HG03103 (cell line): Measurements from ENCODE around the gene MIEF1.

Experiments
- ATAC-seq: cut with Tn5 transposase; IDR thresholded peaks from one replicate; pipeline ENCODE4 v1.9.1; 2021; ENCODE audit warnings: low read depth; ENCODE audit not compliant: unreplicated experiment

MIEF1 gene

DNA sequence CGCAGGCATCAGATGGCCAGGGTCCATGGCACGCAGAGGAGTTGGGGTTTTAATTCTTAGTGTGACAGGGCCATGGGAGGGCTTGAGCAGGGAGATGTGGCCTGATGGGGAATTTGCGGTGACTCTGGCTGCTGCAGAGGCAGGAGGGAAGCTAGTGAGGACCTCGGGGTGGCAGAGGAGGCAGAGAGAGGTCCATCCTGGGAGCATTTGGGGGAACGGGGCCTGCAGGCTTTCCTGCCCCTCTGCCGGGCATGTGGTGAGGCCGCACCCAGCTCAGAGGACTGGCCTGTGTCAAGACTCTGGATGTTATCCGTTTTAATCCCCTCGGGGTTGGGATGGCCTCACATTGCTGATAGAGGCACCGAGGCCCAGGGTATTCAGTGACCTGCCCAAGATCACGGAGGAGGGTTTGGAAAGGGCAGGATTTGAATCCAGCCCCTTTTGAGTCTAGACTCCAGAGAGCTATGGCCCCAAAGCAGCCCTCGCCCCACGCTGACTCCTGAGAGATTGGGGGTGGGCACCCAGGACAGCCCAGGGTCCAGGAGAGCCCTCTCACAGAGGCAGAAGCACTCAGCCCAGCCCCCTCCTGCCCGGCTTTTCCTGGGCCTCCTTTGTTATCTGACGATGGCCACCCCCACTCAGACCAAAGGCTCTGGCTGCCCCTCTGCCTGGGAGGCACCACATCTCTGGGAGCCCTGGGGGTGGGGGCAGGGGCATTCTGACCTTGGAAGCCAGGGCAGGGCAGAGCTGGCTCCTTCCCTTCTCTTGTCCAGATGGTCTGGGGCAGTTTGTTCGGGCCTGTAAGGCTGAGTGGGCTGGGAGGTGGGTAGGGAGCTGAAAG, 31.4 kb upstream of the MIEF1 start:
- ATAC-seq: no peak

- no peak for ATAC-seq
Observed at GRCh38 chr22:39471381-39472141, 30.5 kb upstream of the MIEF1 start.

DNA sequence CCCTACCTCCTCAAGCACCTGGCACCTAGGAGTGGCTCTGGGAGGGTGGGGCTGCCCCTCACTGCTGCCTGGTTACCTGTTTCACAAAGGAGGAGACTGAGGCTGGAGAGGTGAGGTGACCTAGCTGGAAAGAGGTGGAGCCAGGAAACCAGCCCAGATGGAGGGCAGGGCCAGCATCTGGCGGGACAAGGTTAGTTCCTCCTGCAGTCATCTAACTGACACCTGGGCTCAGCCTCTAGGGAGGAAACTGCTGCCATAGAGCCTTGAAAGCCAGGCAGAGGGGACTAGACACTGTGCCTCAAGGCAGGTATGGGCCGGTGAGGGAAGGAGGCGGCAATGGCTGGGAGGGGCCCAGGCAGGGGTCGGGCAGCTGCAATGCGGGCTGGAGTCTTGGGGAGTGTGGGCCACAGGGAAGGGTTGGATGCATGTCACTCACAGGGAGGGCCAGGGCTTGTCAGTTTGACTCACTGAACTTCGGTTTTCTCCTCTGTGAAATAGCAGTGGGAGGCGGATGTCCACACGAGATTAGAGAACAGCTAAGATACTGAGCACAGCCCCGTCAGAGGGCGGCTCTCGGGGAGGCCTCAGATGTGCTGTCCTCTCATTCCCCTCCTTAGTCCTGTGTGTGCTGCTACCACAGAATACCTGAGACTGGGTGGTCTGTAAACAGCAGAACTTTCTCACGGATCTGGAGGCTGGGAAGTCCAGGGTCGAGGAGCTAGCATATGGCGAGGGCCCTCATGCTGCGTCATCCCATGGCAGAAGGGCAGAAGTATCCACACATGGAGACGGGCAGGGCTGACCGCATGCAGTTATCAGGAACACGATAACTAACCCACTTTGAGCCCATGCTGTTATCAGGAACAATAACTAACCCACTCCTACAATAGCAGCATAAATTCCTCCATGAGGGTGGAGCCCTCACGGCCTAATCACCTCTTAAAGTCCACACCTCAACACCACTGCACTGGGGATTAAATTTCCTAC, 29.2 kb upstream of the MIEF1 start:
- ATAC-seq: no peak

- ATAC-seq: no peak
Observed at GRCh38 chr22:39473851-39474250, 28.2 kb upstream of the MIEF1 start.

DNA sequence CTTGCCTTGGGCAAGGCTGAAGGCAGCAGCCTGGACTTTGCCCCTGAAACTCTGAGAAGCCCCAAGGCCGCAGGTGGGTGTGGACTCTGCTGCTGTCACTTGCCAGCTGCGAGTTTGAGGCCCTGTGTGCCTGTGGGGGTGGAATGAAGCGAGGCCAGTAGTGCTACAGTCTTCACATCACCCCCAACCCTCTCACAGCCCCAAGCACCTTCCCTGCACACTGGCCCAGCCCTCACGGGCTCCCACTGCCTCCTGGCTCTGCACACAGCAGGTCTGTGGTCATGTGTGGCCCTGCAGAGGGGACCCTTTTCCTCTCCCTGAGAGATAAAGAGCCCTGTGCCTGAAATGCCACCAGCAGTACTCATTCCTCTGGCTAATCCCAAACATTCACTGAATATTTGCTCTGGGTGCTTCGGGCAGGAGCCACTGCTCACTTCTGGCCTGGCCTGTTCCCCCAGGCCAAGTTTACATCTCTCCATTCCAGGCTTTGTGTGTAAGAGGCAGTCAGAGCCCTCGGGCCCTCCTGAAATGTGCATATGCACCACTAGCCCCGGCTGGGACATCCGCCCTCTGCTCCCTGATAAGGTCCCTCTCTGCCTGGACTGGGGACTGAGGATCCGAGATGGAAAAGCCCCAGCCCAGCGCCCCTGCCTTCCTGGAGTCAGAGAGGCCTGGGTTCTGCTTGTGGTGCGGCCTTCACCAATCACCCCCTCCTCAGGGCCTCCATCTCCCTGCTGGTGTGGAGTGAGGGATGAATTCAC, 27.6 kb upstream of the MIEF1 start:
- ATAC-seq: no peak

GRCh38 chr22:39475337-39475736, 26.8 kb upstream of the MIEF1 start:
- no peak for ATAC-seq

DNA sequence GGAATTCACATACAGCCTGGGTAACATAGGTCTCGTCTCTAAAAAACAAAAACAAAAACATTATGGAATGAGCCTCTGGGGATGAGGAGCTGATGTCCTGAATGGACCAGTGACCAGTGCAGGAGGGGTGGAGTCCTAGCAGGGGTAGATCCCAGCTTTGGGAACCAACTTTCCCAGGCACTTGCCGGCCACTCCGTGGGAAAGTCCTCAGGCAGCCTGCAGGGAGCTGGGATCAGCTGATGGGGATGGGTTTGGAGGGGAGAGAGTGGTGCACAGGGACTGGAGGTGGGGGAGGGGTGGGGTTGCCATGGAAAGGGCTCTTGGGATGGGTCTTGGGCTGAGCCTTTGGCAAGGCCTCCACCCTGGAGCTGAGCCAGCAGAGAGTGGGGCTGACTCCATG, 26.2 kb upstream of the MIEF1 start:
- no peak for ATAC-seq

DNA sequence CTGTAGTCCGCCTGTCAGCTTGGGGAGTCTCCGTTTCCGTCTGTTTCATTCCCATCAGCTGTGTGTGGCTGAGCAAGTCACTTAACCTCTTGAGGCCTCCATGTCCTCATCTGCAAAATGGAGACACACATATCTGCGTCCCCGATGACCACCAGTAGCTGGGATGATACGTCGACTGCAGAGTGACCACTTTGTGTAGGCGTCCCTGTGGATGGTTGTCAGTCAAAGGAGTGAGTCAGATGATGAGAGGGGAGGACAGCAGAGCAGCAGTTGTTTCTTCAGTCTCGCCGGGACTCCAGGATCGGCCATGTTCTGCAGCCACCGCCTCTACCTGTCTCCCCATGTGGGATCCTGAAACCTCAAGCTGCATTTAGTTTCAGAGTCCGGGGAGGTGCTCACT, 25.4 kb upstream of the MIEF1 start:
- no peak for ATAC-seq

- ATAC-seq: no peak
Observed at GRCh38 chr22:39477542-39477941, 24.5 kb upstream of the MIEF1 start.

DNA sequence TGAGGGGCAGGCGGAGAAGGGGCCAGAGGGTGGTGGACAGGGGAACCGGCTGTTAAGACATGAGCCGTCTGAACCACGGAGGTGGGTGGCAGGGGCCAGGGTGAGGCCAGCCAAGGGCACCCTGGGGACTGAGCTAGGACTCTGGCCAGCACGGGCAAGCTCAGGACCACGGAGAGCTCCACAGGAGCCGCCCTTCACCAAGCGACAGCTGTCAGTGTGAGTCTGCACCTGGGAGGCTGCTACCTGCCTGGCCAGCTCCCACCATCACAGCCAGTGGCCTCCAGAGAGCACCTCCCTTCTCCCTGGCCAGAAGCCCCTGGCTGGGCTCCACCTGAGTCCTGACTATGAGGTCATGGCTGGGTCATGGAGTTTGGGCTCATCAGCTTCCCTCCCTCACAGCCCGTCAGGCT, 23.6 kb upstream of the MIEF1 start:
- ATAC-seq: no peak

GRCh38 chr22:39479254-39479653, 22.8 kb upstream of the MIEF1 start:
- ATAC-seq: no peak

DNA sequence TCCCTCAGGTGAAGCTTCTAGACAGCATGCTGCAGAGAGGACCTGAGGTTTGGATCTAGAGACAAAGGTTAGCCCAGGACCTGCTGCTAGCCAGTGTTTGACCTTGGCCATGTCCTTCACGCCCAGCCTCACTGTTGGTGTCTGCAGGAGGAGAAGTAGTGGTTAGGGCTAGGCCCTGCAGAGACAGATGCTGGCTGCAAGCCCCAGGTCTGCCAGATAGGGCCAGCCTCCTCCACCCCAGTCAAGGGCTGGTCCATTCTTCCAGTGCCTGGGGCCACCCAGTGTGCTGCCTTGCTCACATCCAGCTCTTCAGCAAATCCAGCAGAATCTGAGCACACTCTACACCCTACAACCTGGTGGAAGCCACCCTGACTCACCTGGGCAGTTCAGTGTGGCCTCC, 21.5 kb upstream of the MIEF1 start:
- ATAC-seq: no peak

DNA sequence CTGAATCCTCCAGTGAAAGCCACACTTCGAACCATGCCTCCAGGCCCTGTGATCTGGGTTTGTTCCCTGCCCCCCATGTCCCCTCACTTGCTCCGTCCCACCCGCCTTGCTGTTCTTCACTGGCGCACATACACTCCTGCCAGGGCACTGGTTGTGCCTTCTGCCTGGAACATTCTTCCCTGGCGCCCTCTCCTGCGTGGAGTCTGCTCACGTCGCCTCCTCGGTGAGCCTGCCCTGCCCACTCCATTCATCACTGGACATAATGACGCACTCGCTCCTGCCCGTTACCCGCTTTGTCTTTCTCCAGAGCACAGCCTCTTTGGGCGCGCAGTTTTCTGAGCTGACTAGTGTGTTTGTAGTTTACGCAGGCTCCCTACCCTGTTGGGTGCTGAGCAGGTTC, 21.0 kb upstream of the MIEF1 start:
- ATAC-seq: no peak

- no peak for ATAC-seq
Observed at GRCh38 chr22:39481595-39481994, 20.5 kb upstream of the MIEF1 start.

- ATAC-seq: no peak
Observed at GRCh38 chr22:39482768-39483167, 19.3 kb upstream of the MIEF1 start.

GRCh38 chr22:39486951-39487825, 14.9 kb upstream of the MIEF1 start:
- ATAC-seq: no peak

- no peak for ATAC-seq
Observed at GRCh38 chr22:39487826-39488520, 14.1 kb upstream of the MIEF1 start.

- ATAC-seq: no peak
Observed at GRCh38 chr22:39488563-39489083, 13.5 kb upstream of the MIEF1 start.
